Adrenal gland (tissue), 5 donors: ENCODE results near the gene PKP3.

Source experiments
- POLR2A ChIP-seq, 2 donors: fragments of 450-650 bp; IDR thresholded peaks; one replicate each; pipeline ENCODE4 v1.6.1; 2017; ENCODE audit warnings: antibody characterized with exemption in 2 of 2, mild to moderate bottlenecking in 2 of 2, moderate library complexity in 1 of 2
- TF ChIP-seq, protein P1 (sequence below), 6 experiments: fragments of 450-650 bp in 4 of 6; fragments of 200-600 bp in 2 of 6; sonication (generic) in 1 of 6; IDR thresholded peaks; 1 replicate in 5 of 6; 2 replicates in 1 of 6; pipeline versions ENCODE4 v1.5.1 to v1.8.0; 2016 to 2021; ENCODE audit warnings: antibody characterized with exemption in 6 of 6, mild to moderate bottlenecking in 2 of 6, moderate library complexity in 1 of 6
- donor health status: DM: no; HTN: no; CAD: no.

- TF ChIP-seq, protein P1, sequence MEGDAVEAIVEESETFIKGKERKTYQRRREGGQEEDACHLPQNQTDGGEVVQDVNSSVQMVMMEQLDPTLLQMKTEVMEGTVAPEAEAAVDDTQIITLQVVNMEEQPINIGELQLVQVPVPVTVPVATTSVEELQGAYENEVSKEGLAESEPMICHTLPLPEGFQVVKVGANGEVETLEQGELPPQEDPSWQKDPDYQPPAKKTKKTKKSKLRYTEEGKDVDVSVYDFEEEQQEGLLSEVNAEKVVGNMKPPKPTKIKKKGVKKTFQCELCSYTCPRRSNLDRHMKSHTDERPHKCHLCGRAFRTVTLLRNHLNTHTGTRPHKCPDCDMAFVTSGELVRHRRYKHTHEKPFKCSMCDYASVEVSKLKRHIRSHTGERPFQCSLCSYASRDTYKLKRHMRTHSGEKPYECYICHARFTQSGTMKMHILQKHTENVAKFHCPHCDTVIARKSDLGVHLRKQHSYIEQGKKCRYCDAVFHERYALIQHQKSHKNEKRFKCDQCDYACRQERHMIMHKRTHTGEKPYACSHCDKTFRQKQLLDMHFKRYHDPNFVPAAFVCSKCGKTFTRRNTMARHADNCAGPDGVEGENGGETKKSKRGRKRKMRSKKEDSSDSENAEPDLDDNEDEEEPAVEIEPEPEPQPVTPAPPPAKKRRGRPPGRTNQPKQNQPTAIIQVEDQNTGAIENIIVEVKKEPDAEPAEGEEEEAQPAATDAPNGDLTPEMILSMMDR (IDR thresholded peaks at IDR 0.05), result no peak
- TF ChIP-seq POLR2A (IDR thresholded peaks at IDR 0.05), result no peak
These were observed 37.9 kb downstream of the PKP3 start for GRCh38 chr11:431921-432320.
